Stimulated activated CD4-positive, alpha-beta T cell treated with anti-CD3 and anti-CD28 coated beads, Interleukin-1b, Interleukin-23, amount 100 ng/mL, for 48 hours (primary cell): Measurements from ENCODE around the gene BCKDHB.
"Not testable (repeated sequence)": the region's sequence is repeated elsewhere in the genome, so short reads cannot be mapped to it uniquely, and the experiment has no call there.

ENCODE experiments used
- DNase-seq: peaks from one replicate; pipeline ENCODE4 v3.0.0-alpha.2; 2020

BCKDHB gene

GRCh38 chr6:80271074-80271473 is 164.6 kb downstream of the BCKDHB start:
- no peak for DNase-seq

- DNase-seq: no peak
Measured at GRCh38 chr6:80272988-80273387, 166.5 kb downstream of the BCKDHB start.

- no peak for DNase-seq
Measured at GRCh38 chr6:80276861-80277260, 170.4 kb downstream of the BCKDHB start.

- no peak for DNase-seq
Measured at GRCh38 chr6:80277501-80277900, 171.0 kb downstream of the BCKDHB start.

GRCh38 chr6:80280262-80281010 is 174.0 kb downstream of the BCKDHB start:
- no peak for DNase-seq

- DNase-seq: no peak
Measured at GRCh38 chr6:80282913-80283554, 176.6 kb downstream of the BCKDHB start.

GRCh38 chr6:80287112-80287511 is 180.6 kb downstream of the BCKDHB start:
- no peak for DNase-seq

GRCh38 chr6:80287607-80288006 is 181.1 kb downstream of the BCKDHB start:
- DNase-seq: no peak

GRCh38 chr6:80289727-80290126 is 183.3 kb downstream of the BCKDHB start:
- DNase-seq: no peak

- not testable (repeated sequence) for DNase-seq
Measured at GRCh38 chr6:80294531-80294930, 188.1 kb downstream of the BCKDHB start.

- DNase-seq: no peak
Measured at GRCh38 chr6:80302716-80303115, 196.2 kb downstream of the BCKDHB start.

- DNase-seq: no peak
Measured at GRCh38 chr6:80304014-80304413, 197.5 kb downstream of the BCKDHB start.

GRCh38 chr6:80314531-80314930 is 208.1 kb downstream of the BCKDHB start:
- no peak for DNase-seq

- no peak for DNase-seq
Measured at GRCh38 chr6:80316686-80317231, 210.3 kb downstream of the BCKDHB start.

GRCh38 chr6:80319196-80319595 is 212.7 kb downstream of the BCKDHB start:
- no peak for DNase-seq

- no peak for DNase-seq
Measured at GRCh38 chr6:80321011-80321410, 214.5 kb downstream of the BCKDHB start.

- no peak for DNase-seq
Measured at GRCh38 chr6:80325742-80326141, 219.3 kb downstream of the BCKDHB start.

GRCh38 chr6:80328652-80329051 is 222.2 kb downstream of the BCKDHB start:
- no peak for DNase-seq

GRCh38 chr6:80329496-80329895 is 223.0 kb downstream of the BCKDHB start:
- no peak for DNase-seq

- no peak for DNase-seq
Measured at GRCh38 chr6:80330961-80331360, 224.5 kb downstream of the BCKDHB start.

GRCh38 chr6:80331522-80331921 is 225.1 kb downstream of the BCKDHB start:
- DNase-seq: no peak

GRCh38 chr6:80331974-80332373 is 225.5 kb downstream of the BCKDHB start:
- DNase-seq: no peak

- DNase-seq: no peak
Measured at GRCh38 chr6:80333342-80333741, 226.9 kb downstream of the BCKDHB start.

GRCh38 chr6:80335121-80335531 is 228.7 kb downstream of the BCKDHB start:
- no peak for DNase-seq
